Calu3 (cell line): Measurements from ENCODE around the gene PIK3C3. TPM values are rescaled to one million over a fixed set of nuclear protein-coding genes. Genes with fewer than 3 reads are reported as not detected.
A peak's percentile ranks its signal among the peaks of the same experiment; 100 is the strongest.

Experiments
- BruUV-seq: library from RNA; stranded (reverse); fragments of 400-500 nt; replicated peaks from 2 replicates; lab custom pipeline; 2021; lab: Mats Ljungman, UMichigan
- CTCF ChIA-PET: fragments of 300-600 bp; sonication (Branson Sonifier 250); formaldehyde crosslinking; loops from one replicate; lab custom pipeline; 2022; ENCODE audit warnings: antibody characterized with exemption; lab: Charles Lee
- DNase-seq: peaks from one replicate; pipeline ENCODE4 v3.0.0; 2022
- H3K27ac Mint-ChIP-seq: one replicate; pipeline ENCODE4 v1.8.0; 2022; ENCODE audit warnings: mixed read lengths; ENCODE audit not compliant: unreplicated experiment
- H3K27me3 Mint-ChIP-seq: one replicate; pipeline ENCODE4 v1.8.0; 2022; ENCODE audit warnings: mixed read lengths; ENCODE audit not compliant: unreplicated experiment
- H3K36me3 Mint-ChIP-seq: one replicate; pipeline ENCODE4 v1.8.0; 2022; ENCODE audit warnings: mild to moderate bottlenecking, moderate library complexity, mixed read lengths; ENCODE audit not compliant: insufficient read depth, unreplicated experiment
- H3K4me1 Mint-ChIP-seq: one replicate; pipeline ENCODE4 v1.8.0; 2022; ENCODE audit warnings: mild to moderate bottlenecking, low read depth, mixed read lengths; ENCODE audit not compliant: unreplicated experiment
- H3K4me3 Mint-ChIP-seq: one replicate; pipeline ENCODE4 v1.8.0; 2022; ENCODE audit warnings: mild to moderate bottlenecking, low read depth, moderate library complexity, mixed read lengths; ENCODE audit not compliant: unreplicated experiment
- H3K9me3 Mint-ChIP-seq: one replicate; pipeline ENCODE4 v1.8.0; 2022; ENCODE audit warnings: low read depth, mixed read lengths; ENCODE audit not compliant: unreplicated experiment
- CTCF ChIP-seq: fragments of 200-600 bp; IDR thresholded peaks from one replicate; pipeline ENCODE4 v1.8.0; 2022; ENCODE audit warnings: antibody characterized with exemption; ENCODE audit not compliant: unreplicated experiment
- intact Hi-C: fragments of 100-400 bp; cut with micrococcal nuclease; formaldehyde crosslinking; loops from one replicate; pipeline ENCODE4 v1.10.0; 2022; ENCODE audit not compliant: unreplicated experiment
- total RNA-seq: library from RNA; stranded (reverse); gene quantifications from 2 replicates; pipeline ENCODE4 v1.2.3, GENCODE V29; 2022

Gene PIK3C3
- total RNA-seq, 1 experiment from 2014 or later: 32.9 TPM

GRCh38 chr18:42032447-42032846 is 77.4 kb downstream of the PIK3C3 start:
- Mint-ChIP-seq H3K27me3 (no peaks in the 10 kb centered on the region), H3K4me1 (no peaks in the 10 kb centered on the region), H3K9me3 (no peaks in the 10 kb centered on the region), H3K4me3 (no peak overlapping the region), H3K27ac (no peak overlapping the region), H3K36me3 (peaks cover 9% of the 10 kb centered on the region)
- DNase-seq: no peak
- intact Hi-C loops: no loop called here
- TF ChIP-seq CTCF: no peak
- no TSS peak for BruUV-seq
- CTCF ChIA-PET: no interaction called here

- no peak overlapping the region for H3K27ac Mint-ChIP-seq
- H3K4me3 Mint-ChIP-seq: no peak overlapping the region
- no peak for TF ChIP-seq CTCF
- intact Hi-C loops: no loop called here
- peaks cover 9% of the 10 kb centered on the region for H3K36me3 Mint-ChIP-seq
- no peaks in the 10 kb centered on the region for H3K4me1 Mint-ChIP-seq
- DNase-seq: no peak
- no TSS peak for BruUV-seq
- CTCF ChIA-PET: no interaction called here
- no peaks in the 10 kb centered on the region for H3K27me3 Mint-ChIP-seq
- no peaks in the 10 kb centered on the region for H3K9me3 Mint-ChIP-seq
These were observed 78.2 kb downstream of the PIK3C3 start for GRCh38 chr18:42033137-42033810.

- H3K36me3 Mint-ChIP-seq: peaks cover 6% of the 10 kb centered on the region
- H3K4me1 Mint-ChIP-seq: no peaks in the 10 kb centered on the region
- H3K27ac Mint-ChIP-seq: peak overlapping the region; percentile 1
- intact Hi-C loops: no loop called here
- no peak for DNase-seq
- CTCF ChIA-PET: no interaction called here
- H3K9me3 Mint-ChIP-seq: no peaks in the 10 kb centered on the region
- TF ChIP-seq CTCF: no peak
- no peaks in the 10 kb centered on the region for H3K27me3 Mint-ChIP-seq
- H3K4me3 Mint-ChIP-seq: no peak overlapping the region
- no TSS peak for BruUV-seq
These were observed 83.9 kb downstream of the PIK3C3 start for GRCh38 chr18:42038936-42039335.

GRCh38 chr18:42039396-42039795 is 84.4 kb downstream of the PIK3C3 start:
- CTCF ChIA-PET: no interaction called here
- no peaks in the 10 kb centered on the region for H3K9me3 Mint-ChIP-seq
- no peak overlapping the region for H3K27ac Mint-ChIP-seq

More at GRCh38 chr18:42039396-42039795, 84.4 kb downstream of the PIK3C3 start:
- DNase-seq: no peak
- BruUV-seq: no TSS peak
- intact Hi-C loops: no loop called here
- no peaks in the 10 kb centered on the region for H3K27me3 Mint-ChIP-seq
- TF ChIP-seq CTCF: no peak
- no peaks in the 10 kb centered on the region for H3K4me1 Mint-ChIP-seq
- H3K36me3 Mint-ChIP-seq: peaks cover 5% of the 10 kb centered on the region
- H3K4me3 Mint-ChIP-seq: no peak overlapping the region
